HepG2 (cell line): ENCODE data around the gene TSTD1.

Source experiments
- CBFB ChIP-seq: sonication (generic); formaldehyde crosslinking; IDR thresholded peaks from 2 replicates; pipeline ENCODE4 v1.4.0; 2020; ENCODE audit warnings: missing genetic modification reagents
- CHD2 ChIP-seq: IDR thresholded peaks from 2 replicates; pipeline ENCODE4 v1.6.1; 2011; ENCODE audit warnings: low read depth, low read length, improper control_type of control experiment
- CTCF ChIP-seq: sonication (generic); formaldehyde crosslinking; IDR thresholded peaks from 2 replicates; pipeline ENCODE4 v1.5.0; 2020; ENCODE audit warnings: mild to moderate bottlenecking, missing genetic modification reagents, moderate library complexity
- GABPA ChIP-seq, 2 experiments: IDR thresholded peaks; 2 replicates each; pipeline ENCODE4 v1.6.1; 2011 to 2016; ENCODE audit warnings: low read depth in 2 of 2, low read length in 1 of 2, missing biosample characterization in 1 of 2, missing genetic modification characterization in 1 of 2
- MZF1 ChIP-seq: sonication (generic); formaldehyde crosslinking; IDR thresholded peaks from 2 replicates; pipeline ENCODE4 v1.8.1; 2023; ENCODE audit warnings: mild to moderate bottlenecking, missing genetic modification reagents, borderline replicate concordance
- RELA ChIP-seq: sonication (generic); formaldehyde crosslinking; IDR thresholded peaks from 2 replicates; pipeline ENCODE4 v1.4.0; 2020; ENCODE audit warnings: missing genetic modification reagents
- SKI ChIP-seq: fragments of 450-650 bp; IDR thresholded peaks from one replicate; pipeline ENCODE4 v1.6.1; 2018; ENCODE audit warnings: mild to moderate bottlenecking; ENCODE audit not compliant: partially characterized antibody
- SMARCE1 ChIP-seq: fragments of 450-650 bp; IDR thresholded peaks from 2 replicates; pipeline ENCODE4 v1.6.1; 2017; ENCODE audit warnings: borderline replicate concordance
- USF2 ChIP-seq, 2 experiments: sonication (generic) in 1 of 2; formaldehyde crosslinking in 1 of 2; IDR thresholded peaks; 2 replicates each; pipeline versions ENCODE4 v1.5.1 to v1.6.1; 2011 to 2020; ENCODE audit warnings: borderline replicate concordance in 1 of 2, low read depth in 1 of 2, low read length in 1 of 2, mild to moderate bottlenecking in 1 of 2, missing genetic modification reagents in 1 of 2, moderate library complexity in 1 of 2
- ZBTB7A ChIP-seq: sonication (generic); formaldehyde crosslinking; IDR thresholded peaks from 2 replicates; pipeline ENCODE4 v1.8.0; 2022; ENCODE audit warnings: mild to moderate bottlenecking, missing genetic modification reagents
- ZMYM4 ChIP-seq: sonication (generic); formaldehyde crosslinking; IDR thresholded peaks from 2 replicates; pipeline ENCODE4 v1.8.1; 2023; ENCODE audit warnings: mild to moderate bottlenecking, missing genetic modification reagents
- ZNF180 ChIP-seq: sonication (generic); formaldehyde crosslinking; IDR thresholded peaks from 2 replicates; pipeline ENCODE4 v1.4.0; 2020; ENCODE audit warnings: low read depth, missing genetic modification reagents, borderline replicate concordance
- ZNF670 ChIP-seq: sonication (generic); formaldehyde crosslinking; IDR thresholded peaks from 2 replicates; pipeline ENCODE4 v1.8.0; 2022; ENCODE audit warnings: mild to moderate bottlenecking, missing genetic modification reagents, borderline replicate concordance
- ZNF776 ChIP-seq: sonication (generic); formaldehyde crosslinking; IDR thresholded peaks from 2 replicates; pipeline ENCODE4 v1.4.0; 2020; ENCODE audit warnings: mild to moderate bottlenecking, missing genetic modification reagents

GRCh38 chr1:161038523-161039153, at the start of gene TSTD1:
- no peak for TF ChIP-seq SMARCE1
- TF ChIP-seq ZNF670 (CRISPR knock-in tag), result no peak
- no peak for TF ChIP-seq ZMYM4 (CRISPR knock-in tag)
- no peak for TF ChIP-seq USF2 (IDR thresholded peaks at IDR 0.05; ENCODE audit: low read depth, low read length)
- no peak for TF ChIP-seq USF2 (CRISPR knock-in tag; IDR thresholded peaks at IDR 0.05; ENCODE audit: borderline replicate concordance)
- TF ChIP-seq CHD2, result no peak
- no peak for TF ChIP-seq CTCF (CRISPR knock-in tag)
- no peak for TF ChIP-seq GABPA (IDR thresholded peaks at IDR 0.05; ENCODE audit: low read depth, low read length)
- no peak for TF ChIP-seq GABPA (CRISPR knock-in tag; IDR thresholded peaks at IDR 0.05; ENCODE audit: low read depth)
- TF ChIP-seq ZBTB7A (CRISPR knock-in tag), result no peak
- no peak for TF ChIP-seq SKI
- no peak for TF ChIP-seq ZNF776 (CRISPR knock-in tag)
- TF ChIP-seq ZNF180, result no peak
- no peak for TF ChIP-seq MZF1 (CRISPR knock-in tag)
- TF ChIP-seq RELA (CRISPR knock-in tag), result no peak
- no peak for TF ChIP-seq CBFB (CRISPR knock-in tag)
